HG02610 (cell line): ENCODE measurements around the gene VAMP3.

Experiments
- ATAC-seq: cut with Tn5 transposase; IDR thresholded peaks from one replicate; pipeline ENCODE4 v1.9.1; 2021; ENCODE audit warnings: mild to moderate bottlenecking, moderate library complexity; ENCODE audit not compliant: unreplicated experiment

The VAMP3 gene, protein sequence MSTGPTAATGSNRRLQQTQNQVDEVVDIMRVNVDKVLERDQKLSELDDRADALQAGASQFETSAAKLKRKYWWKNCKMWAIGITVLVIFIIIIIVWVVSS

DNA sequence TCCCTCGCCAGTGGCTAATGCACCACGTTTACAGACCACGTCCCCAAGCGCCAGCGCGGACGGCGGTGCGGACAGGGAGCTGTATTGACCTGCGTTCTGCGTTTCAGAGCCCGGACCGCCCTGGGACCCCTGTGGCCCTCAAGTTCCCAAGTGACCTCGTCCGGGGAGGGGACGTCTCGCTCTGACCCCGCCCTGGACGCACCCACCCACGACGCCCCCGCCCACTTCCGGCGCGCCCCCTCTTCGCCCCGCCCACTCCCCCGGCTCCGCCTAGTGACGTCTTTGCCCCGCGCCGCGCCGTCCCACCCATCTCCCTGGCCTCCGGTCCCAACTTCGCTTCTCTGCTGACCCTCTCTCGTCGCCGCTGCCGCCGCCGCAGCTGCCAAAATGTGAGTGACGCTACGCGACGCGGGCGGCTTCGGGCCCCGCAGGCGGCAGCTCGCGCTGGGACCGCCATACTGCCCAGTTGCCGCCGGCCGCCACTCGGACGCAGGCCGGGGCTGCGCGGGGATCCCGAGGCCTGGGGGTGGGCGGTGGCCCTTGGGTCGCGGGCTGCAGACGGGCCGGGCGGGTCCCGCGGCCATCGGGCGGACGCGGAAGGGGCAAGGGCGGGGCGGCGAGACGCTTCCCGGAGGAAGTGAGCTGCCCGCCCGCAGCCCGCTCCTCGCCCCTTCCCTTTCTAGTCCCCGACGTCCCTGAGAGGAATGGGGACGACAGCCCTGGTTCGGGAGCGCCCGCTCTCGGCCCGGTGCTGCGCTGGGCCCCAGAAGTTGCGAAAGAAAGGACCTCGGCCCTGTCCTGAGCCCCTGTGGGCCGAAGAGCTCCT is at the start of gene VAMP3:
VAMP3 (plus strand) TSS at position 300 of the 826 bp plus-strand sequence; CDS start at position 388, 88 bp downstream.
- peak; percentile 74 for ATAC-seq

DNA sequence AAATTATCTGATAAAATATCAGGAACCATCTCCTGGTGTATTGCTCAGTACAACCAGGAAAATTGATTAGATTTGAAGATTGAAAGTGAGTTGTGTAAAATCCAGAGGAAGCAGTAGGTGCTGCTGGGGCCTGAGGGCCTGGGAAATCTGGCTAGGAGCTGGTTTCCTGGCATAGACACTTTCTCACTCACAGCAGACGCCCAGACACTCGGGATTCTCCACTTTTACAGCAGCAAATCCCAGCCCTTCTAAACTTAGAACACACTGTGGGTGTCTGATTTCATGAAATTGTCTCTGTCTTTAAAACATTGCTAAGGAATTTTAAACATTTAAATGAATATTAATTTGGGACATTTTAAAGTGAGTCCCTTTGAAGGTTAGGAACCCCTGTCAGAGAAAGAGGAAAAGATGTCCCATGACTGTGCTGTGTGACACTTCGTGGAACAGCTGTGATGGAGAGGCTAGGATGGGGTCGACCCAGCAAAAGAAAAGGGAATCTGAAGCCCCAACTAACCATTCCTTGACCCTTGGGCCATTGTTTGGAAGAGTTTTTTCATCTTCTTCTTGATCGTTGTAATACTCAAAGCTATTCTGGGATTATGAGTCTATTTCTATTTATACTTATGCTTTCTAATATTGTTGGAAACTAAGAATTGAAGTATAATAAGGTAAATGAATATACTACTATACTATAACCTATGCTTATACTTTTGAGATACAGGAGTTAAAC is 49.0 kb upstream of the VAMP3 start:
- ATAC-seq: no peak

DNA sequence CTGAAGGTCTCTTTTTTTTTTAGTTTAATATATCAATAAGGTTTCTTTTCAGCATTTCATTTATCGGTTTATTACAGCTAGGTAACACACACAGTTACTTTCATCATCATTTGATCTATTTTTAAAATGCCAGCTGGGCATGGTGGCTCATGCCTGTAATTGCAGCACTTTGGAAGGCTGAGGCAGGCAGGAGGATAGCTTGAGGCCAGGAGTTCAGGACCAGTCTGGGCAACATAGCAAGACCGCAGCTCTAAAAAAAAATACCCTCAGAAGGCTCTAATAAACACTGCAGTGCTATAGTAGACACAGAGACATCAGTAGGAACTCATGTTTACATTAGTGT is 48.5 kb upstream of the VAMP3 start:
- ATAC-seq: no peak

DNA sequence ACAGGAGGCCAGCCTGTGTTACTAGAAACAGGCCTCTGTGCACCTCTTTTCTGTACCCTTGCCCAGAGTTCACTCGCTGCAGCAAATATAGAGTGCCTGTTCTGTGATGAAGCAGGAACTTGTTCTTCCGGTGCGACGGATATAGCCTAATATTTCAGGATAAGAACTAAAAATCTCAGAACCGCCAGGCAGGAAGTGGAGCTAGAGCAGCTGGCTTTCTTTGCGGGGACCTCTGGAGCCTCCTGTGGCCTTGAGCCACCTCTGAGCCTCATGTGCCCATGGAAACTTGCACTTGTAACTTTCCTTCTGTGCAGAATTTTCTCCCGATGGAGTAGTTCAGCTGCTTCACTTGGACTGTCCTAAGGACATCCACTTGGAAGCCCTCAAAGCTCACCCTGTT is 44.5 kb upstream of the VAMP3 start:
- ATAC-seq: no peak

DNA sequence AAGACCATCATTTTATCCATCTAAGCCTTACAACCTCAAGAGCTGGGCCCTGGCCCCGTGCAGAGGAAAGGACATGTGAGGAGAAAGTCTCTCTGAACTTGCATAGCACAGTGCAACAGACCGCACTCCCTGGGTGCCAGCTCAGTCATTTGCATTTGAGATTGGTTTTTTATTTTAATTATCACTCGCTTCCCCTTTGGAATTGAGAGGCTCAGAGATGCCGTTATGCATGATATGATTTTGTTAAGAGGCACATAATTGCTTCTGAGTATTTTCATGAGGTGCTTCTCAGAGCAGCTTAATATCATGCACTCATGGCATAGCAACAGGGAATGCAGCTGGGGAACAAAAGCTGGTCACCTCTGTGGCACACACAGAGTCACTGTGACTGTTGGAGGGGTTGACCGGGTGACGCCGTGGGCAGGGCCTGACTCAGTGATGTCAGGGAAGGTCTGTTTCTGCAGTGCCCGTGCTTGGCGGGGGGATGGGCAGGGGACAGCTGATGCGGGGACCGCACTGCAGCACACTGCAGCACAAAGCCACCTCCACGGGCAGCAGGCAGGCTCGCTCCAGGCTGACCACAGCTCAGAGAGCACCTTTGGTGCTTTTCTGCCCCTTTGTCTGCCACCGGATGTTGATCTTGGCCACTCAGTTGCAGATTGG is 43.2 kb upstream of the VAMP3 start:
- ATAC-seq: no peak

DNA sequence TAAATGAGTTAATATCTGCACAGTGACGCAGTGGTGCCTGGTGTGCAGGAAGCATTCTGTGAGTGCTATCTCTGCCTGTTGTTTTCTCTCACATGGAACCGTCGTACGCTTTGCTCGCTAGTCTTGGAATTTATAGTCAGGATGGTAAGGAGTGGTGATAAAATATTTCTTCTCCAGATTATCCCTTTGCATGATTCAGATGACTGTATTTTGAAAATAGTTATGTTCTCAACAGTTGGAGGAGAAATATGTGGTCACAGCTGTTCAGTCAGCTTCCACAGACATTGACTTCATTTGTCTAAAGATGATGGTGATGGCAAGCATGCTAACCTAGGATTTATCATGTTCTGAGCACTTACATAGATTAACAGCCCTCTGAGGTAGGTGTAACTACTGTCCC is 41.3 kb upstream of the VAMP3 start:
- ATAC-seq: no peak

DNA sequence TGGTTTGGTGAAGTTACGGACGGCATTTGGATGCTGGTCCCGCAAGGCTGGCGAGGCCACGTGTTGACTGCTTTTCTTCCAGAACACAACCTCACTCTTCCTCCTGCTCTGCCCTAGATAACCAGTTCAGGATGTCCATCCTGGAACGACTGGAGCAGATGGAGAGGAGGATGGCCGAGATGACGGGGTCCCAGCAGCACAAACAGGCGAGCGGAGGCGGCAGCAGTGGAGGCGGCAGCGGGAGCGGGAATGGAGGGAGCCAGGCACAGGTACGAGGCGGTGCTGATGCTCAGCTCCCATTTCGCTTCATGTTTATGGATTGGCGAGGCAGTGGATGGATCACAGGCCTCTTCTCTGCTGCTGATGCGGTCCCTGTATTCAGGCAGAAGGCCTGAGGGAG is 38.8 kb upstream of the VAMP3 start:
- no peak for ATAC-seq

DNA sequence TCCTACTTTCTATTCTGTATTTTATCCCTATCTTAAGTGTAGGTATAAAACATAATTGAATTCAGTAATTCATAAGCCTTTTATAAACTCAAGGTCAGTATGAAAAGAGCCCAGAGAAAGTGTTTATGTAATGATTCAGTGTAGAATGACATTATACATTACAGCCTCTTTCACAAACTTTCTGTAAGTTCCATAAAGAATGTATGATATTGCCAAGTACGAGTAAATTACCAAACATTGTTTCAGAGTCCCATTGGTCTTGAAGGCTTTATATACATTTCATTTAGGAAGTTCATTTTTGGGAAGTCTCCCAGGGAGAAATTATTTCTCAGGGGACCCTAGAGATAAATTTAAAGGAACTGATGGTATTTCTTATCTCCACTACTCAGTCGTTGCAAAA is 37.8 kb upstream of the VAMP3 start:
- ATAC-seq: no peak

DNA sequence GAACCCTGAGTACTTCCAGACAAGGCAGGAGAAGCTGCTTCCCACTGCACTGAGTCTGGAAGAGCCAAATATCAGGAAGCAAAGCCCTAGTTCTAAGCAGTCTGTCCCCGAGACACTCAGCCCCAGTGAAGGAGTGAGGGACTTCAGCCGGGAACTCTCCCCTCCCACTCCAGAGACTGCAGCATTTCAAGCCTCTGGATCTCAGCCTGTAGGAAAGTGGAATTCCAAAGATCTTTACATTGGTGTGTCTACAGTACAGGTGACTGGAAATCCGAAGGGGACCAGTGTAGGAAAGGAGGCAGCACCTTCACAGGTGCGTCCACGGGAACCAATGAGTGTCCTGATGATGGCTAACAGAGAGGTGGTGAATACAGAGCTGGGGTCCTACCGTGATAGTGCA is 33.1 kb upstream of the VAMP3 start:
- ATAC-seq: no peak

DNA sequence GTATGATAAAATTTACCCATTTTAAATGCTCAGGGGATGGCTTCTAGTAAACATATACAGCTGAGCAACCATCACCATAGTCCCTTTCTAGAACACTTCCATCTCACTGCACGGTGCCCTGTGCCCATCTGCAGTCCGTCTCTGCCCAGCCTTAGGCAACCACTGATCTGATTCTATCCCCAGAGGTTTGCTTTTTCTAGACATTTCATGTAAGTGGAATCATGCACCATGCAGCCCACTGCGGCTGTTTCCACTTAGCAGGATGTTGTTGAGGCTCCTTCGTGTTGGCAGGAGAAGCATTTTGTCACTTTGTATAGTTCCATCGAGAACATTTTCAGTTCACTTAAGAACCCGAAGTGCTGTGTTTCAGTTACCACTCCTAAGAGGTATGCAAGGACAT is 27.8 kb upstream of the VAMP3 start:
- ATAC-seq: no peak

DNA sequence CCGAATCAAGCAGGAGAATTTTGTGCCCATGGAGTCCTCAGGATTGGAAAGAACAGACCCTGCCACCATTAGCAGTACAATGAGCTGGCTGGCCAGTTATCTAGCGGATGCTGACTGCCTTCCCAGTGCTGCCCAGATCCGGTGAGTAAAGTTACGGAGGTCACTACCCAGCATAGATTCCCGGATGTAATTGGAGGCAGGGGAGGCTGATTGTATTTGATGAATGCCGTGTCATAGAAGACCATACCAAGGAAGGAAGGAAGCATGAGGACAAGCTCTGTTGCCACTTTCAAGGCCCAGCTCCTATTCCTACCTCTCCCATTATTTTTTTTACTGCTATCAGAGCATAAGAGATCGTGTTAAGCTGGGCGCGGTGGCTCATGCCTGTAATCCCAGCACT is 26.2 kb upstream of the VAMP3 start:
- no peak for ATAC-seq

DNA sequence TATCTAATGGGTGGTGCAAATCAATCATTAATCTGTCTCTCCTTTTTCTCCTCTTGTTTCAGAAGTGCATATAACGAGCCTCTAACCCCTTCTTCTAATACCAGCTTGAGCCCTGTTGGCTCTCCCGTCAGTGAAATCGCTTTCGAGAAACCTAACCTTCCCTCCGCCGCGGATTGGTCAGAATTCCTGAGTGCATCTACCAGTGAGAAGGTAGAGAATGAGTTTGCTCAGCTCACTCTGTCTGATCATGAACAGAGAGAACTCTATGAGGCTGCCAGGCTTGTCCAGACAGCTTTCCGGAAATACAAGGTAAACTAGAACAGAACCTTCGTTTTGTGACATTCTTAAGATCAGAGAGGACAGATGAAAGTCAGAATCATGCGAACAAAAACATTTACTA is 25.3 kb upstream of the VAMP3 start:
- no peak for ATAC-seq

DNA sequence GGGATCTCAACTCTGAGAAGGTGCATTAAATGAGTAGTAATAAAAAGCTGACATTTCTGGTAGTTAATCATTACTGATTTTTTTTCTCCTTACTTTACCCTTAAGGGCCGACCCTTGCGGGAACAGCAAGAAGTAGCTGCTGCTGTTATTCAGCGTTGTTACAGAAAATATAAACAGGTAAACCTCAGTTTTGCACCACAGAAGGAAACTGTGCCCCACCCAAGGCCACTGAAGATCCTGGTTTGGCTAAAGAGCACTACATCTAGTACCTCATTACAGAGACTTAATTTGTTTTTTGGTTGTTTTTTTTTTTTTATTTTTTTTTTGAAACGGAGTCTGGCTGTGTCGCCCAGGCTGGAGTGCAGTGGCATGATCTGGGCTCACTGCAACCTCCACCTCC is 23.5 kb upstream of the VAMP3 start:
- ATAC-seq: no peak

DNA sequence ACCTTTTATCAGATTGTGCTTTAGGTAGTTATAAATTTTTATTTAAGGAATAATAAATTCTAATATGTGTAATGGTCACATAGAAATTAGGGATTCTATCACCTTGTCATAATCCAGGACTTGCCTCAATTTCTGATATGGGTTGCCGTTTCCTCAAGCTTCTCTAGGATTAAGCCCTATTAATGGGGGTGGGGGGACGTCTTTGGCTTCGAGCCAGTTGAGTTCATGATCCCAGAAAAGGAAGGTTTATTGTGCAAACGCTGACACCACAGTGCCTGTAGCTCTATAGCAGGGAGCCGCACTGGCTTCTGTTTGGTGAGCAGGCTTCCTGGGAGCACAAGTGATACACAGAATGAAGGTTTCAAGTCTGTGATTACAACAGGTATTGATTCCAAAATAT is 22.0 kb upstream of the VAMP3 start:
- ATAC-seq: no peak

DNA sequence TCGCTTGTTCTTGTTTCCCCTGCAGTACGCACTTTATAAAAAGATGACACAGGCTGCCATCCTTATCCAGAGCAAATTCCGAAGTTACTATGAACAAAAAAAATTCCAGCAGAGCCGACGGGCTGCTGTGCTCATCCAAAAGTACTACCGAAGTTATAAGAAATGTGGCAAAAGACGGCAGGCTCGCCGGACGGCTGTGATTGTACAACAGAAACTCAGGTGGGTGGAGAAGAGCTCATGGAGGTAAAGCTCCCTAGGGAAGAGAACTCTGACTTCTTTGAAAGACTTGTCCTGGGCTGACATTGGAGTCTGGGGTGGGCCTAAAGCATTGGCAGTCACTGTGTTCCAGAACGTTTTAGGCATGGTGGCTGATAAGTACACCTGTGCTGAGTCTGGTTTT is 19.9 kb upstream of the VAMP3 start:
- ATAC-seq: no peak

DNA sequence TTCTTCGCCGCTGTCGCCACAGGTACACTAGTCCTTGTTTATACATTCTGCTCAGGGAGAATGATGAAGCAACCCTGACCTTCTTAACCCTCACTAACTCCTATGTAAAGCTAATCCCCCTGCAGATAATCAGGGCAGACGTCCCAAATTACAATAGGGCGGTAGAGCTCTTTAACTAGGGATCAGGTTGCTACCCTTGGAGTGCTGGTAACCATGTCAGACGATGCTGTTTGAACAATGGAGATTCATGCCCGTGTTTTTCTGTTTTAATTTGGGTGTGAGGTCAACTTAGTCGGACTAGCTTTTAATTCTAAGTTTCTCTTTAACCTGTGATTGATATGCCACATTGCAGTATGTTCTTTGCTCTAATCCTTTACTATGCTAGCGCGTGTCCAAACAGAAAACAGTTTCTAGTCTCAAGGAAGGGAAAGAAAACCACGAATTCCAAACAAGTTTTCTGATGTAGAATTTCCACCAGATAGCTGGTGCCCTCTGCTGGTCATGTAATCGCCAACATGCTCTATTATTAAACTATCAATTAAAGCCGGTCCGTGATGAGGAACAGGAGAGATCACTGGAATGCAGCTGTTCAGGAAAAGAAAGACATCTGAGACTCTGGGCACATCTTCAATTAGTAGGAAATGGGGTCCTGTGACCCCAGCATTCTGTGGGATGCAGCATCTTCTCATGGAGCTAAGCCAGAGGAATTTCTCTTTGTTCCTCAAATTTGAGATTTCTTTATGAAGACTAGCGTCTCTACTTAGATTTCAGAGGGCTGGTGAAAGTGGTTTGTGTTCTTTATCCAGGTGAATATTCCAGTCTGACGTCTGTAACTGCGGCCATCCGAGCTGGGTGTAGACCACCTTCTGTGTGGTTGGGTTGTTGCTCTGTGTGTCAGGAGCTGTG is 18.3 kb upstream of the VAMP3 start:
- no peak for ATAC-seq

DNA sequence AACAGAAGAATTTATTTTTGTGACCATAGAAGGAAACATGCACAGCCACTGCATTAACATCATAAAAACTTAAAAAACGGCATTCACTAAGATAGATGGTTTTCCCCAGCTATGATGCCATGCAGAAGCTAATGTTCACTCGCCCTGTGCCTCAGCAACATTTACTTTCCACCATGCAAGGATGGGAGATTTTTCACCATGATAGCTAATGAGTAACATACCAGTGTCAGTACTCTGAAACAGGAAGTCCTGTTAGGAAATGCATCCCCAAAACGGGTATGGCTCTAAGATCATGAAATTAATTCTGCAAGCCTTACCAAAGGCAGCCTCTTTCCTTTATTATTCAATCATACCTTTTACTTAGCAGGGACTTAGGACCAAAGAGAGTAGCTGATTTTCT is 17.5 kb upstream of the VAMP3 start:
- no peak for ATAC-seq

DNA sequence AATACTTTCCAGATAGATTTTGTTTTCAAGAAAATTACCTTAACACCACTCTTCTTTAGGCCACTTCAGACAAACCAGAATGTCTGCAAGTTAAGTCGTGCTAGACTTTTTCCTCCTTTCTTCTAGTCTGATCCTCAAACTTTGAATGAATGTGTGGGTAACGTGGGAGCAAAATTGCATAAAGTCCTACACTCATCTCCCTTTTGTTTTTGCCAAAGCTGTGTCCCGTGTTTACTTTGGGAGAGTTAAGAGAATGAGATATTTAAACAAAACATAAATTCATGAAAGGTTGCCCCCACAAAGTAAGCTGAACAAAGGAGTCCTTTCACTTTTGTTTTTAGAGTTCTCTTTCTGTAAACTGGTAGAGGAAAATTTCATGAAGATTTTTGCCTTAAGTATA is 16.9 kb upstream of the VAMP3 start:
- no peak for ATAC-seq

DNA sequence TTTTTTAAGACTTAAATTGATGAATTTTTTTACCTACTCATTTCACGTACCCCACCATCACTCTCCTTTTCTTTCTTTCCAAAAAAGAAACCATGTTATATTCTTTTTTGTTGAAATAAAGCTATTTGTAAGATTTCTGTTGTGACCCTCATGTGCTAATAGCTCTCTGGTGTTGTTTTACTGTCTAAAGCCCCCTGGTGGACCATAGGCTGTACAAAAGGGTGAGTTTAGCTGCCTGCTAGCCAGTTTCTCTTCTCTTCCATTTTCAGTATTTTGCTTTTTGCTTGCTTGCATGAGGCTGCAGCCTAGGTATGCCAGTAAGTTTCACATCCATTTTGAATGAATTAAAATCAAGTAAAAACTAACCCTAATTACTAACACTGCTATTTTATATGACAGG is 15.6 kb upstream of the VAMP3 start:
- ATAC-seq: no peak

DNA sequence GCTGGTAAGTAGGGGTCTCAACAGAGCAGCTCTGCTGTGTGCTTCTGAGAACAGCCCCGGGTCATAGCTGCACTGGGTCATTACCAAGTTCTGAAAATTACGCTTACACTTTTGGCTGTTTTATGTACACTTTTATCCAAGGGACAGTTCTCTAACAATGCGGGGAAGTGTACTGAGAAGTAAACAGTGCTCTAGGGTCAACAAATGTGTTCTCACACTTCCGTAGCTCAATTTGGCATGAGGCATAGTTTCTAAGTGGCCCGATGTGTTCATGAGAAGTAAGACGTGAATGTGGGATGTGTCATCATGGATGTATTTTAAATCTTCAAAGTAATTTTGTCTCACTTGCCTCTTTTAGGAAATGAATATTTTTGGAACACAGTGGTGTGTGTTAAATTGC is 10.9 kb upstream of the VAMP3 start:
- ATAC-seq: no peak

DNA sequence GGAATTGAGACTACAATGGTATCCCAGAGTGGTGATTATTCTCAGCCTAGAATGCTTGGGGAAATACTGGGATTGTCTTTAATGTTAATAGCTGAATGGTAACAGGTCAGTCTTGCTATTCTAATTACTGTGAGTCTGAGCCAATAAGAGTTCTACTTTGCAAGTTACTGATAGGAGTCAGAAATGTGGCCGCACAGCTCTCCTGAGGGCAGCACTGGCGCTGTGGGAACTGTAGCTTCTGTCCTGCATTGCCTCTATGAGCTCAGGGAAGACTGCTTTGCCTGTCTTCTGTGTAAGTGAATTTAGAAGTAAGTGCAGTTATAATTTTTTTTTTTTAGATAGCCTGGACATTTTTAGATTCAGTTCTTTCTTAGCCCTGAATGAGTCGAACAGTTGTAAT is 10.0 kb upstream of the VAMP3 start:
- ATAC-seq: no peak
